HG03575 (cell line): ENCODE results near the gene RPS6KC1.
A peak's percentile ranks its signal among the peaks of the same experiment; 100 is the strongest.

ENCODE experiments used
- ATAC-seq: cut with Tn5 transposase; IDR thresholded peaks from one replicate; pipeline ENCODE4 v1.9.1; 2021; ENCODE audit not compliant: unreplicated experiment, insufficient number of reproducible peaks, low FRiP score; ENCODE audit errors: extremely low read depth

Gene RPS6KC1

DNA sequence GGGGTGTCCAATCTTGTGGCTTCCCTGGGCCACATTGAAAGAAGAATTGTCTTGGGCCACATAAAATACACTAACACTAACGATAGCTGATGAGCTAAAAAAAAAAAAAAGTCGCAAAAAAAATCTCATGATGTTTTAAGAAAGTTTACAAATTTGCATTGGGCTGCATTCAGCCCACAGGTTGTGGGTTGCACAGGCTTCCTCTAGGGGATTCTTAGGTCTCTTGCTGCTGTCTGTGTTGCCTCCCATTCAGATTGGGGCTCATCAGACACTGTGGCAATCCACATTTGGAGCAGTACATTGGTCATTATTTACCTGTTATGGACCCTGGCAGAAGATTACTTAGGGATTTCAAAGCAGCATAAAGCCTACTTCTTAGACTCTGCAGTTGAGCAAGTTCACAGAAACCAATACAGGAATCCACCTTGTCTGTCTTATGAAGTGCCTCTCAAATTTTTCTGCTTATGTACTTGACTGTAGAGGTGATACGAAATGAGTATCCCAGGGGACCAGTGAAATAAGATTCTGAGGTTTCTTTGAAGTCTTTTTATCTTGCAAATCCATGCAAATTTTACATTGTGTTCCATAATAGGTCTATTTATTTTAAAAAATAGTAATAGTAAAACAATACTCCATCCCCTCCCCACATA is 205.5 kb downstream of the RPS6KC1 start:
- peak; percentile 69 for ATAC-seq

DNA sequence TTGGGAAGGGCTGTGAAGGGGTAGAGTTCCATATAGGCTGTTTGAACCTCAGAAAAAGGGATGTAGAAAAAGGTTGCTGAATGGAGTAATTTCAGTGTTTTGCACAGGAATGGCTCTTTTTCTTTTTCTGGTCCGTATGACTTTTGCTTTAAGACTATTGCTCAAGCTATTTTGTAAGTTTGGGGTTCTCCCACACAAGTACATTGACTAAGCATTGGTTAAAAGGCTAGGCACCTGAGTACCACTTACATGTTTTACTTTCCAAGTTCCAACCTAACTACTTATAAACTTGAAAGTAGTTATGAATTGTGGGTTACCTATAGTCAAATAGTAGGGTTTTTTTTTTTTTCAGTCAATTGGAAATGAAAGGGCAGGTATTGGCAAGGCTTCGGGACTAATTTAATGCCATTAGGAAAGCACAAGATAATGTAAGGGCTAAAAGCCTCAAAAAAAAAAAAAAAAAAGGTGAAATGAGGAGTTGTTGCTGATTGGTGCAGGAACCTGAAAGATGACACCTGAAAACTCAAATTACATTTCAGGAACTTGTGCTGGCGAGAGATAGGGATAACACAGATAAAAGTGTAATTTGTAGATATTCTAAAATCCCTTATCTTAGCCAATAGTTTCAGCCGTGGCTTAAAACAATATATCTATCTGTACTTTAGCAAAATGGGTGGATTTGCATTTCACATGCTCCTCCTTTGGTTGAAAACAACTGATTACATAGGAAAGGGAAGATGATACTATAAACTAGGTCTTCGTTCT is 209.5 kb downstream of the RPS6KC1 start:
- ATAC-seq, result no peak

DNA sequence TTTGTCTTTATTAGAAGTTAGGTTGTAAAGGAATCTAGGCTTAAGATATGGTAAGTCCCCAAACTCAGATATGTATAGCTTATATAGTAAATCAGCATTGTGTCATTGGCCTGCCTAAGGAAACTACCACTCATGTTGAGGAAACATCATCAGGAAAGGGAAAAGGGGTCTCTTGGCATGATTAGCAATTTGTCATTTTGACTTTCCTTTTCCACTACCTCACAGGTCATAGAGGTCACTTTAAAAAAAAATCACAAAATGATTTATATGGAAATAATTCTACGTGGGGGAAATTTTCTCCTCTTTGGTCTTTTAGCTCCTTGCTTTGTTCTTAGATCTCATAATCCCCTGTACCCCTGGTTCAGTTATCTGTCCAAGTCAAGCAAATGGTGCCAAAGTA is 213.5 kb downstream of the RPS6KC1 start:
- ATAC-seq, result no peak

DNA sequence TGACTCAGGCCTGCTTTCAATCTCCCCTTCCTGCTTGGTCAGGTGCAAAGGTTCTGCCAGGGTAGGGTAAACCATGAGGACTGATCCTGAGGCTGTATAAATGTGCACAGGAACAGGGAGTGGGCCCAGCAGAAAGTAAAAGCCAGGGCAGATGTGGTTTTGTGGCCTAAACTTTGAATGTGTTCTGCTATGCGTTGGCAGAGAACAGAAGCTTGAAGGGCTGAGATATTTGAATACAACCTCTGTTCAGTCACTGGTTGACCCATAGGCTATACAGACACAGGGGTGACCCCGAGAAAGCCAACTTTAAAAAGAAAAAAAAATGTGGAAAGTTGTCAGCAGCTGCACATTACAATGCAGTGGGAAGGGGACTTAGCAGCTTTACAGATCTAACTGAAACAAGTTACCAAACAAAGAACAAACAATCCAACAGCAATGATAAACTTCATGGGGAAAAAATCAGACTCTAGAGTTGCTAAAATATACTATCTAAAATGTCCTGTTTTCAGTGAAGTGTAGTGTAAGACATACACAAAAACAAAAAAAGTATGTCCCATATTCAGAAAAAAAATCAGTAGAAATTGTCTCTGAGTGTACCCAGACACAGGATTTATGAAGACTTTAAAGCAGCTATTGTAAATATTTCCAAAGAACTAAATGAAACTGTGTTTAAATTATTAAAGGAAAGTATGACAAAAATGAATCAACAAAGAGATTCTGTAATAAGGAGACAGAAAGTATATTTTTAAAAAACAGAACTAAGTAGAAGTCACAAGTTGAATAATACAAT is 216.1 kb downstream of the RPS6KC1 start:
- no peak for ATAC-seq

DNA sequence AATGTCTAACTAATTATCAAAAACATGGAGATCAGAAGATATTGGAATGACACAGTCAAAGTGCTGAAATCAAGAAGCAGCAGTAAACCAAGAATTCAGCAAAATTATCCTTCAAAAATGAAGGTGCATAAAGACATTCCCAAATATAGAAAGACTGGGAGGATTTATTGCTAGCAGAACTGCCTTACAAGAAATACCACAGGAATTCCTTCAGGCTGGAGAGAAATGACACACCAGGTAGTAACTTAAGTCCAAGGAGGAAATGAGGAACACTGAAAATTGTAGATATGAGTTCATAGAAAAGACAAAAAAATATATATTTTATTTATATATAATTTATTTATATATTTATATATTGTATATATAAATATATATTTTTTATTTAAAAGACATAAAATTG is 217.2 kb downstream of the RPS6KC1 start:
- ATAC-seq, result no peak

DNA sequence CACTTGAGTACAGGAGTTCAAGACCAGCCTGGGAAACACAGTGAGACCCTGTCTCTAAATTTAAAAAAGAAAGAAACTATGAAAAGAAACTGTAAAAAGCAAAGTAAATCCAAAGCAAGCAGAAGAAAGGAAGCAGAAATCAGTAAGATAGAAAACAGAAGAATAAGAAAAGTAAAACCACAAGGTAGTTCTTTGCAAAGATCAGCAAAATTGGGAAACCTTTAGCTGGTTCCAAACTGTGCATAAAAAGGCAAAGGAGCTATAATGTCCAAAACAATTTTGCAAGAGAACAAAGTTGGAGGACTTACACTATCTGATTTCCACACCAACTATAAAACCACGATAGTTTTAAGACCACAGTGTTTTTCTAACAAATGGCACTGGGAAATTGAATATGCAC is 218.8 kb downstream of the RPS6KC1 start:
- ATAC-seq, result no peak

DNA sequence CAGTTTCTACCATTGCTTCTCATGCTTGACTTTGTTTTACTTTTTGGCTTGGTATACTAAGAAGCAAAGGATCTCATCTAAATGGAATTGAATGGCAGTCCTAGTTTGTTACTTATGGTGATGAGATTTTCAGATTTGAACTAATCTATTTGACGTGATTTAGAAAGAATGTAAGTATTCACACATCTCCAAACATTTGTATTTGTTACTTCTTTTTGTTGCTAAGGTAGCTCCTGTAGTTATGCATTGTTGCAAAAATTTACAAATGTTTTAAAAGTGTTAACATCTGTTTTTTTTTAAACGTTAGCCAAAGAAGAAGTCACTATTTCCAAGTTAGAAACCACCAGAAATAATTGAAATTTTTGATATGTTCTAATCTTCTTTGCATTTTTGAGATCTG is 222.5 kb downstream of the RPS6KC1 start:
- no peak for ATAC-seq

DNA sequence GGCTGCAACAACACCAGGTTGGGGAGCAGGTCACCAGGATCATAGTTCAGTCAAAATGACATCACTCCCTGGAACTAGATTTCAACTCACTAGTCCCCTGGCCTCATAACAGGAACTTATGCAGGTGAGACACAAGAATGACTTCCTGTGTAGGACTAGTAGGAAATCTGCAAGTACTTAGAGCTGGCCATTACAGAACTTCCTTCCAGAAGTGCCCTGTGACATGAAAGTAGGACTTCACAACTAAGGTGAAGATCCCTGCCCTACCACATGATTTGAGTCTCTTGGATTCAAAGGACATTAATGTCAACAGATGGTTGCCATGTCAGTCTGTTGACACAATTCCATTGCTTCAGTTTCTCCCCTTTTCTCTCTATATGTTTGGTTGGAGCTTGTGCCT is 223.1 kb downstream of the RPS6KC1 start:
- ATAC-seq, result no peak

DNA sequence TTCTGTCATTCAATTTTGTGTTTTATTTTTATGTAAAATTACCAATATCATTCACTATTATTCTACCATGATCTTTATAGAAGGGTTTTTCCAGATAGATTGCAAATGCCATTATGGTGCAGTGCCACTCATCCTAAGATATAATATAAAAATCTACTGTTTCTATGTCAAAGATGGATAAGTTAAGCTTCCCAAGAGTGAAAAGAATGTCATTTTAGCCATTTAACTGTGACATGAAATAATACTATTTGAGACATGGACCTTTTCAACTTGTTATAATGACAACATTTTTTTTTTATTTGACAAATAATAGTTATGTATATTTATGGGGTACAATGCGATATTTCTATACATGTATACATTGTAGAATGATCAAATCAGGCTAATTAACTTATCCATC is 224.3 kb downstream of the RPS6KC1 start:
- ATAC-seq, result no peak

DNA sequence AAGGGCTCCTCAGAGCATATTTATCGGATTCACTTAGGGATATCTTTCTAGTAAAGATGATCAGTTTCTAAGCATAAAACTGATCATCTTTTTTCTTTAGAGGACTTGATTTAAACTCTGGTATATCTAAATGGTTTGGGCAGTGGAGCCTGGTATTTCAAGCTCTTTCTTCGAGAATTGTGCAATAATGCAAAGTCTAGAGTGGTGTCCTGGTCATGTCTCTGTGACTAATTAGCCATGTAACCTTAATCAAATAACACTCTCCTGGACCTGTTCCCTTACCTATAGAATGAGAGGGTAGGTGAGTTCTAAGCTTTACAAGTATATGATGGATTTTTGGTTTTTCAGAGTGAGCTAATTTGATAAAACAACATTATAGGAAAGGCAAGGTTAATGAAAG is 225.2 kb downstream of the RPS6KC1 start:
- ATAC-seq, result no peak

DNA sequence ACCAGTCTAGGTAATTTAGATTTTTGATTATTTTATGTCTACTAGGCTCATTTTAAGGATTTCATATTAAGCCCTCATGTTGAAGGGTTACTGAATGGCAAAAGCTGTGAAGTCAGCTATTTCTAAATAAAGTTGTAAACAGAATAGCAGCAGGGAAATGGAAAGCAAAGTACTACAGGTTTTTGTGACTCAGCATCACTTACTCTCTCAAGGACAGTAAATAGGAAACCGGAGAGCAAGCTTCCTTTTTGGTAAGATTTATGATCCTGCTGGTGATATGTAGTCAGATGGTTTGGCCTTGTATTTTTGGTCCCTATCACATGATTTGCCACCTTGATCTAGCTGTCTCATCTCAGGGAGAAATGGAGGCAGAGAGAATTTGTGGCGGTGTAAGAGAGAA is 226.0 kb downstream of the RPS6KC1 start:
- no peak for ATAC-seq

DNA sequence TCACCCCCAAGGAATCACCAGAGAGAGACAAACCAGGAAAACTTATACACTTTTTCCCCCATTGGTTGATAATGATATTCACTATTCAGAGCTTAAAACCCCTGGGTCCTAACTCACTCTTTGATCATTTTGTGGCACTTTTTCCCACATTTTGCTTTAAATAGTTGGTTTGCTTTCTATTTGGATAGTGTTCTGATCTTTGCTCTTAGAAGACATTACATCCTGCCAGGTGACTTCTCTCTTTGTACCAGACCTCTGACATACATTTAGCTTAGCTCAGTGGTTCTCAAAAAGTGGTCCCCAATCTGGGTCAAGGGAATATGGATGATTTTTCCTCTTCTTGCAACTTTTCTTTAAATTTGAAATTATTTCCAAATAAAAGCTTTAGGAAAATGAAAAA is 228.4 kb downstream of the RPS6KC1 start:
- ATAC-seq, result no peak

DNA sequence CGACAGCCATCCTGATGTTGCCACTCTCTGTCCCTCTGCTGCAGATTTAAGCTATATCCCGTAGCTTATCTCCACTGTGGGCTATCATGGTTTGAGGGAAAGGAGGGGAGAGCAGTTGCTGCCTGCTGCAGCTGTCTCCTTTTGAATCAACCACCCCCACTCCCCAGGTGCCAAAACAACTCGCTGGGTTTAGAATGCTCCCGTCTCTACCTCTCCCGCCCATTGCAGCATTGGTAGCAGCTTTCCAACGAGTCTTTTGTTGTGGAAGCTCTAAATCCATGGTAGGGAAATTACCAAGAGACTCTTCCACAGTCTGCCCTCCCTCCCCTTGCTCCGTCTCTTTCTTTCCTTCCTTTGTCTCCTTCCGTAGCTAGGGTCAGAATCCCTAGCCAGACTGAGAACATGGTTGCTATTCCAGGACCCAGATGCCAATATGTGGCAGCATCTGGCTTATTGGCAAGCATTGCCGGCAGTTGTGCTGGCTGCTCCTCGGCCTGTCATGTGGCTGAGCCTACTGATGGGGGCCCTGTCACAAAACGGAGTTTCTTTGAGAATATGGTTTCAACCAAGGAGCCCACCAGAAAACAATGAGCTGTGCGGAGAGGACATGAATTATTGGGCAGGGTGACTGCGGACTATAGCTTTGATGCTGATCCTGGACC is 230.7 kb downstream of the RPS6KC1 start:
- ATAC-seq, result no peak

DNA sequence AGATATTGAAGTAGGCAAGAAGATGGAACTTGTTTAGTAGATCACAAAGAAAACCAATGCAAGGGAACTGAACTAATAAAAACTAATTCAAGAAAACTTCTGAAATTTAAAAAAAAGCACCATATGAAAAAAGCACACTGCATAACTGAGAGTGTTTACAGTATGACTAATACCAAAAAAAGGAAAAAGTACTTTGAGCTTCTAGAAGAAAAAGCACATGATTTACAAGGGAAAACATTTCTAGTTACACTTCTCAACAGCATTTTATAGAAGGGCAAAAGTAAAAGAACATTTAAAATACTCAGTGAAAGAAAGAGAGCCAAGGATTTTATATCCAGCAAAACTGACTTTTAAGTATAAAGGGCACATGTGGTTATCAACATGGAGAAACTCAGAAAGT is 233.6 kb downstream of the RPS6KC1 start:
- no peak for ATAC-seq

DNA sequence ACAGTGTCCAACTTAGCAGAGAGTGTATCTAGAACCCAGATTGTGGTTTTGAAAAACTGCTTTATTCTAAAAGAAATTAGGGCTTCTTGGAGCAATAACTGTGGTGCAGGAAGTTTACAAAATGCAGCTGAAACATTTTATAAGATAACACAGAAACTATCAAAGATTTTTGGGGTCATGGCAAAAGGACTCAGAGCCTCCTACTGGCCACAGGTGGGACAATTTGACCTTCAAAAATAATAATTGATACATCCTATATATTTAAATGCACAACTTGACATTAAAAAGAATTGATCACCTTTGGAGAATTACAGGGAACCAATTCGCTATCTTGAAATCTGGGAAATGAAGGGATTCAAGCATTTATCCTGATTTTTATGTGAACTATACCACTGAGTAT is 235.2 kb downstream of the RPS6KC1 start:
- ATAC-seq, result no peak

DNA sequence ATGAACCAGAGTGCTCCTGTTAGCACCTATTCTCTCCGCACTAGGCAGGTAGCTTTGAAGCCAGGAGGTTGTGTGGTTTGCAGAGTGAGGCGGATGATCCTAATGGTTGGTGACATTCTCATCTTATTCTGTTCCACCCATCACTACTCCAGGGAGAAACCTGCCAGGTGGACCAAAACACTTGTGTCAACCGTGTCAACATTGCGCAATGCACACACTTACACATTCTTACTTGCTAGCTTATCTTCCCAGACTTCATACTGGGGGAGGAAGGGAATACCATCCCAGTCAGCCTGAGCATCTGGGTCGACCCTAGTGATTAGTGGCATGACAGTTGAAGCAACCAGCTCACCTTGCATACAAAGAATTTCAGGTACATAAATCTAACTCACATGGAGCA is 236.9 kb downstream of the RPS6KC1 start:
- ATAC-seq, result no peak

DNA sequence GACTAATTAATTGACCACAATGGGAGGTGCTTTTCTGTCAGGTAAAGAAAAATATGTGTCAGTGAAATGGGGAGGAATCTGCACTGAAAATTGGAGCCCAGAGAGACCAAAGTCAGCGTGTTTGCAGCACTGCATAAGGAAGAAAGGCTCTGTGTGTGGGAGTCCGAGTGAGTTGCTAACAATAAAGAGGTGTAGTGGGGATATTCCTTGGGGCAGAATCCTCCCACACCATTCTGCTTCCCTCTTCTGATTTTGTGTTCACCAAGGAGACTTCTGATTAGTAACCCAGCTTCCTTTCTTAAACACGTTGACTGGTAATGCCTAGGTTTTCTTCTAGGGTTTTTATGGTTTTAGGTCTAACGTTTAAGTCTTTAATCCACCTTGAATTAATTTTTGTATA is 240.5 kb downstream of the RPS6KC1 start:
- no peak for ATAC-seq

DNA sequence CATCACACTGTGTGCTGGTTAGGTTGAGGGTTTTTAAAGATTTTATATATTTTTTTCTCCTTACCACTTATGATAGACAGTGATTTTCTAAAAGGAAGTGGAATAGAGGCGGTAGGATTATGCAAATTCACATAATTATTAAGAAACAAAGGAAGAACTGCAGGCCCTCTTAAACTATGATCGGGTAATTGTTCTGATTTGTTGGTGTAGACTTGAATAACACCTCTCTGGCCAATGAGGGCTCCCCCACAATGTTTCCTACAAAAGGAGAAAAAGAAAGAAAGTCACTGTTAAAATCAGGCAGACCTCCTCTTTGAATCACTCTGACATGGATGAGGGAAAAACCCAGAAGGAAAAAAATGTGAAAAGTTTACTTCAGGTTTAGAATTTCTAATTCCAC is 241.6 kb downstream of the RPS6KC1 start:
- no peak for ATAC-seq

DNA sequence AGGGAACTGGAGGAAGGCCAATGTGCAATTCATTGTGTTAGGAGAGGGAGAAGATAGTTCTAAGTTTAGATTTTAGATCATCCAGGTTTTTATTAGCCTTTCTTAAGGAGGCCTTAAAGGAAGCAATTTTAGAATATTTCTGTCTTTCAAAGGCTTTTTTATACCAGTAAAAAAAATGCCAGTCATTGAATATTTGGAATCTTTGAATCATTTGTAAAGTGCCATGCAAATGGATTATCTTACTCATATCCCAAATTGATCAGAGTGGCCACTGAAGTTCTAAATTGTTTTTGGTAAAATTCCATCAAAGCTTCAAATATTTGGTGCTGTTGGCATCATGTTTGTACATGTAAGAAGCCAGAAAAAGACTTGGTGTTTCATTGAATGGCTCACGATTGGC is 244.8 kb downstream of the RPS6KC1 start:
- ATAC-seq, result no peak

DNA sequence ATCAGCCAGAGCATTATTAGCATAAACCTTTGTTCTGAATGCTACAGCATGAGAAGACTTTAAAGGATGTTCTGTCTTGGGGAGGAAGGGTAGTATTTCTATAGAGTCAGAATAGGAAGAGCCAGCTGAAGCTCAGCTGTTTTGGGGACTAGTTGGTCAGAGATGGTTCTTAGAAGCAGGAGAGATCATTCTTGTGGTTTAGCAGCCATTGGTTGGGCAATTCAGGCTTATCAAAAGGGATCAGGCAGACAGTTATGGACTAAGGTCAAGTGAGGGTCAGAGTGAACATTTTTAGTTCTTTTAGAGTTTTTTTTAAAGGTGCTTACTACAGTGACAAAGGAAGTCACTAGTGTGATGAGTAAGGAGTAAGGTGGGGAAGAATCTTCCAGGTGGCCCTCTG is 245.5 kb downstream of the RPS6KC1 start:
- no peak for ATAC-seq
